IPS-18a (cell line): ENCODE measurements around the gene KISS1R.

Source experiments
- H3K27ac ChIP-seq: one replicate; pipeline ENCODE4 v1.5.1; 2013; ENCODE audit warnings: low read length
- H3K27me3 ChIP-seq: one replicate; pipeline ENCODE4 v1.6.1; 2013; ENCODE audit warnings: mild to moderate bottlenecking, low read length; ENCODE audit not compliant: control insufficient read depth, insufficient read depth
- H3K36me3 ChIP-seq: one replicate; pipeline ENCODE4 v1.6.1; 2013; ENCODE audit warnings: low read depth, low read length; ENCODE audit not compliant: control insufficient read depth
- H3K4me1 ChIP-seq: one replicate; pipeline ENCODE4 v1.6.1; 2013; ENCODE audit warnings: low read depth, low read length; ENCODE audit not compliant: control insufficient read depth
- H3K4me3 ChIP-seq: one replicate; pipeline ENCODE4 v1.5.1; 2013; ENCODE audit warnings: low read length
- H3K9ac ChIP-seq: one replicate; pipeline ENCODE4 v1.6.1; 2013; ENCODE audit warnings: mild to moderate bottlenecking, low read length, moderate library complexity
- H3K9me3 ChIP-seq: one replicate; pipeline ENCODE4 v1.6.1; 2013; ENCODE audit warnings: low read depth, low read length; ENCODE audit not compliant: control insufficient read depth

KISS1R gene

GRCh38 chr19:917323-918151, at the start of gene KISS1R:
TSS of gene KISS1R (plus strand) at chr19:917333. CDS start at chr19:917503, 170 bp downstream.
- Histone ChIP-seq H3K9ac (no peak within 1 kb of the TSS), H3K27ac (no peak within 1 kb of the TSS), H3K4me3 (peak within 1 kb of the TSS; percentile 60), H3K9me3 (no peaks in the 10 kb centered on the region), H3K4me1 (no peaks in the 10 kb centered on the region), H3K36me3 (no peaks in the 10 kb centered on the region), H3K27me3 (peaks cover 80% of the 10 kb centered on the region)

GRCh38 chr19:867855-868457, 49.2 kb upstream of the KISS1R start:
- H3K27me3 ChIP-seq: peaks cover 5% of the 10 kb centered on the region
- H3K9ac ChIP-seq: no peak overlapping the region
- no peak overlapping the region for H3K27ac ChIP-seq
- no peak overlapping the region for H3K4me3 ChIP-seq
- peaks cover 5% of the 10 kb centered on the region for H3K4me1 ChIP-seq
- no peaks in the 10 kb centered on the region for H3K9me3 ChIP-seq
- H3K36me3 ChIP-seq: peaks cover 7% of the 10 kb centered on the region

- Histone ChIP-seq H3K4me1 (peaks cover 5% of the 10 kb centered on the region), H3K9ac (no peak overlapping the region)
These were observed 48.5 kb upstream of the KISS1R start for GRCh38 chr19:868458-869244.

GRCh38 chr19:869245-870177, 47.6 kb upstream of the KISS1R start:
- H3K27ac ChIP-seq: no peak overlapping the region
- H3K9ac ChIP-seq: no peak overlapping the region

More at GRCh38 chr19:868458-869244, 48.5 kb upstream of the KISS1R start:
- peaks cover 7% of the 10 kb centered on the region for H3K36me3 ChIP-seq
- no peak overlapping the region for H3K4me3 ChIP-seq
- no peak overlapping the region for H3K27ac ChIP-seq
- no peaks in the 10 kb centered on the region for H3K27me3 ChIP-seq
- H3K9me3 ChIP-seq: no peaks in the 10 kb centered on the region

GRCh38 chr19:870314-870713, 46.8 kb upstream of the KISS1R start:
- no peak overlapping the region for H3K4me3 ChIP-seq
- H3K4me1 ChIP-seq: peaks cover 5% of the 10 kb centered on the region
- no peak overlapping the region for H3K27ac ChIP-seq
- no peaks in the 10 kb centered on the region for H3K27me3 ChIP-seq
- H3K36me3 ChIP-seq: peaks cover 7% of the 10 kb centered on the region
- no peaks in the 10 kb centered on the region for H3K9me3 ChIP-seq
- H3K9ac ChIP-seq: no peak overlapping the region

More at GRCh38 chr19:869245-870177, 47.6 kb upstream of the KISS1R start:
- Histone ChIP-seq H3K4me1 (peaks cover 5% of the 10 kb centered on the region), H3K27me3 (no peaks in the 10 kb centered on the region), H3K4me3 (no peak overlapping the region), H3K36me3 (peaks cover 7% of the 10 kb centered on the region), H3K9me3 (no peaks in the 10 kb centered on the region)

GRCh38 chr19:870963-871401, 46.2 kb upstream of the KISS1R start:
- Histone ChIP-seq H3K4me1 (peaks cover 5% of the 10 kb centered on the region), H3K4me3 (no peak overlapping the region), H3K27ac (no peak overlapping the region), H3K27me3 (no peaks in the 10 kb centered on the region), H3K36me3 (peaks cover 10% of the 10 kb centered on the region), H3K9ac (no peak overlapping the region), H3K9me3 (no peaks in the 10 kb centered on the region)

- no peak overlapping the region for H3K4me3 ChIP-seq
- peaks cover 14% of the 10 kb centered on the region for H3K36me3 ChIP-seq
- no peaks in the 10 kb centered on the region for H3K27me3 ChIP-seq
- H3K4me1 ChIP-seq: peaks cover 5% of the 10 kb centered on the region
- no peak overlapping the region for H3K9ac ChIP-seq
- H3K27ac ChIP-seq: no peak overlapping the region
- H3K9me3 ChIP-seq: no peaks in the 10 kb centered on the region
These were observed 45.5 kb upstream of the KISS1R start for GRCh38 chr19:871446-872265.

GRCh38 chr19:872266-872951, 44.7 kb upstream of the KISS1R start:
- Histone ChIP-seq H3K36me3 (peaks cover 14% of the 10 kb centered on the region), H3K4me1 (peaks cover 4% of the 10 kb centered on the region), H3K9ac (no peak overlapping the region), H3K4me3 (no peak overlapping the region), H3K27ac (no peak overlapping the region), H3K27me3 (no peaks in the 10 kb centered on the region), H3K9me3 (no peaks in the 10 kb centered on the region)

GRCh38 chr19:873084-873483, 44.0 kb upstream of the KISS1R start:
- no peak overlapping the region for H3K4me3 ChIP-seq
- no peak overlapping the region for H3K9ac ChIP-seq
- no peaks in the 10 kb centered on the region for H3K4me1 ChIP-seq
- H3K36me3 ChIP-seq: peaks cover 14% of the 10 kb centered on the region
- H3K27ac ChIP-seq: no peak overlapping the region
- no peaks in the 10 kb centered on the region for H3K27me3 ChIP-seq
- H3K9me3 ChIP-seq: no peaks in the 10 kb centered on the region

- Histone ChIP-seq H3K9me3 (no peaks in the 10 kb centered on the region), H3K36me3 (peaks cover 13% of the 10 kb centered on the region), H3K4me3 (no peak overlapping the region), H3K4me1 (no peaks in the 10 kb centered on the region), H3K27me3 (no peaks in the 10 kb centered on the region), H3K27ac (no peak overlapping the region), H3K9ac (no peak overlapping the region)
These were observed 43.5 kb upstream of the KISS1R start for GRCh38 chr19:873561-874041.
